ENCODE measurements around the gene RALGPS2.
"Not testable (repeated sequence)": the region's sequence is repeated elsewhere in the genome, so short reads cannot be mapped to it uniquely, and the experiment has no call there.

- not testable (repeated sequence) for TF ChIP-seq CTCF, POLR2A (IDR thresholded peaks at IDR 0.05)
Observed at GRCh38 chr1:178847919-178848318, 122.9 kb downstream of the RALGPS2 start.

All from adrenal gland (tissue), 5 donors.